Endothelial cell (in vitro differentiated cells): Measurements from ENCODE around the gene NEK1. TPM values are rescaled to one million over a fixed set of nuclear protein-coding genes. Genes with fewer than 3 reads are reported as not detected.

Source experiments
- DNase-seq: peaks from one replicate; pipeline ENCODE4 v3.0.0; 2021; ENCODE audit warnings: low spot score
- H3K27ac Mint-ChIP-seq: one replicate; pipeline ENCODE4 v1.8.0; 2021; ENCODE audit warnings: mixed read lengths, inconsistent platforms; ENCODE audit not compliant: unreplicated experiment
- H3K27me3 Mint-ChIP-seq: one replicate; pipeline ENCODE4 v1.8.0; 2021; ENCODE audit warnings: mild to moderate bottlenecking, moderate library complexity, mixed read lengths, inconsistent platforms; ENCODE audit not compliant: unreplicated experiment
- H3K36me3 Mint-ChIP-seq: one replicate; pipeline ENCODE4 v1.8.0; 2021; ENCODE audit warnings: mild to moderate bottlenecking, low read depth, mixed read lengths, inconsistent platforms; ENCODE audit not compliant: unreplicated experiment
- H3K4me1 Mint-ChIP-seq: one replicate; pipeline ENCODE4 v1.8.0; 2021; ENCODE audit warnings: mild to moderate bottlenecking, mixed read lengths, inconsistent platforms; ENCODE audit not compliant: unreplicated experiment
- H3K4me3 Mint-ChIP-seq: one replicate; pipeline ENCODE4 v1.8.0; 2021; ENCODE audit warnings: mild to moderate bottlenecking, mixed read lengths, inconsistent platforms; ENCODE audit not compliant: unreplicated experiment
- H3K9me3 Mint-ChIP-seq: one replicate; pipeline ENCODE4 v1.8.0; 2021; ENCODE audit warnings: mixed read lengths, inconsistent platforms; ENCODE audit not compliant: unreplicated experiment
- CTCF ChIP-seq: fragments of 200-600 bp; sonication (generic); IDR thresholded peaks from one replicate; pipeline ENCODE4 v1.5.0; 2021; ENCODE audit warnings: antibody characterized with exemption; ENCODE audit not compliant: unreplicated experiment
- total RNA-seq: library from RNA; stranded (reverse); fragmentation: NEBNext Ultra II Directional; extraction: Animal tissue kit (Norgen Biotek cat#: 25700); gene quantifications from one replicate; pipeline ENCODE4 v1.2.1, GENCODE V29; 2021; ENCODE audit not compliant: unreplicated experiment

The NEK1 gene
- total RNA-seq, 1 donor from 2014 or later = 12.5 TPM

- TF ChIP-seq CTCF = no peak
- no peak overlapping the region for H3K27ac Mint-ChIP-seq
- peaks cover 2% of the 10 kb centered on the region for H3K27me3 Mint-ChIP-seq
- H3K4me3 Mint-ChIP-seq = no peak overlapping the region
- peaks cover 8% of the 10 kb centered on the region for H3K36me3 Mint-ChIP-seq
- H3K9me3 Mint-ChIP-seq = no peaks in the 10 kb centered on the region
- peak; percentile 44 for DNase-seq
- H3K4me1 Mint-ChIP-seq = no peaks in the 10 kb centered on the region
Measured at GRCh38 chr4:169485791-169486742, 126.3 kb downstream of the NEK1 start.

GRCh38 chr4:169485086-169485485, 127.3 kb downstream of the NEK1 start:
- TF ChIP-seq CTCF = no peak
- Mint-ChIP-seq H3K4me3 (no peak overlapping the region), H3K4me1 (no peaks in the 10 kb centered on the region), H3K36me3 (peaks cover 2% of the 10 kb centered on the region), H3K27ac (no peak overlapping the region), H3K27me3 (peaks cover 2% of the 10 kb centered on the region), H3K9me3 (no peaks in the 10 kb centered on the region)
- no peak for DNase-seq

DNA sequence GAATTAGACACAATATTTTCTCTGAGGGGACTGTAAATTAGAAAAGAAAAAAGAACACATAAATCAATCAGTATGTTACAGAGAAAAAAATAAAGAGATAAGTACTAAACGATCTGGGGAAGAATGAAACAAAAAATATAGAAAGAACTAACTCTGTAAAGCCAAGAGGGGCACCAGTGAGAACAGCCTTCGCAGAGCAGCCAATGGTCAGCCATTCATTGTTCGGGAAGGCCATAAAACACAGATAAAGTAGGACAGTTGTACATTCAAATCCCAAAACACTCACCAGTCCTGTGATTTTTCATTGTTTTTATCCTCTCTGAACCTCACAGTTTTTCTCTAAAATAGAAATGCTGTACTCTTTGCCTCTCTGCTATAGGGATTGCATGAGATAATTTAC, 127.9 kb downstream of the NEK1 start:
- no peaks in the 10 kb centered on the region for H3K36me3 Mint-ChIP-seq
- TF ChIP-seq CTCF = no peak
- peaks cover 2% of the 10 kb centered on the region for H3K27me3 Mint-ChIP-seq
- no peak overlapping the region for H3K27ac Mint-ChIP-seq
- no peak for DNase-seq
- no peak overlapping the region for H3K4me3 Mint-ChIP-seq
- no peaks in the 10 kb centered on the region for H3K4me1 Mint-ChIP-seq
- H3K9me3 Mint-ChIP-seq = no peaks in the 10 kb centered on the region

DNA sequence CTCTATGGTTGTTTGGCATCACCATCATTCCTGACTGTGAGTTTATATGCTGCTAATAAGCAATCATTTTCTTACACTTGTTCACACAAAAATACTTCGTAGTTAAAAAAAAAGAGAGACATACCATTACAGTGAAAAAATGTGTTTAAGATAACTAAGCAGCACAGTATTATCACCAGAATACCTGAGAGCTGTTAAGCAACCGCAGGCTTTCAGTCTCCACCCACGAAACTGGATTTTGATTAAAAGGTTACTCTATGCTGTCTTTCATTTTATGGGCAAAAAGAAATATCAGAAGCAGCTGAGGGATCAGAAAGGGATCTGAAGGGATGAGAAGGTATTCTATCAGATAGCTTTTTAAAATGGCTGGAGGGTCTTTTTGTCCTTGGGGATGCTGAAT, 148.3 kb downstream of the NEK1 start:
- no peaks in the 10 kb centered on the region for H3K4me1 Mint-ChIP-seq
- H3K36me3 Mint-ChIP-seq = peaks cover 10% of the 10 kb centered on the region
- TF ChIP-seq CTCF = no peak
- H3K4me3 Mint-ChIP-seq = no peak overlapping the region
- no peaks in the 10 kb centered on the region for H3K9me3 Mint-ChIP-seq
- no peak for DNase-seq
- H3K27ac Mint-ChIP-seq = no peak overlapping the region
- peaks cover 4% of the 10 kb centered on the region for H3K27me3 Mint-ChIP-seq

DNA sequence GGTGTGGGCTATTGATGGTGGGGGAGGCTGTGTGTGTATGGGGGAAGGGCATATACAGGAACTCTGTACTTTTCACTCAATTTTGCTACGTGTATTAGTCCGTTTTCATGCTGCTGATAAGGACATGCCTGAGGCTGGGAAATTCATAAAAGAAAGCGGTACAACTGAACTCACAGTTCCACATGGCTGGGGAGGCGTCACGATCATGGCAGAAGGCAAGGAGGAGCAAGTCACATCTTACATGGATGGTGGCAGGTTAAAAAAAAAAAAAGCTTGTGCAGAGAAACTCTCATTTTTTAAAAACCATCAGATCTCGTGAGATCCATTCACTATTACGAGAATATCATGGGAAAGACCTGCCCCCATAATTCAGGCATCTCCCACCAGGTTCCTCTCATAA, 152.3 kb downstream of the NEK1 start:
- H3K9me3 Mint-ChIP-seq = no peaks in the 10 kb centered on the region
- peak overlapping the region; percentile 26 for H3K4me3 Mint-ChIP-seq
- DNase-seq = no peak
- no peak for TF ChIP-seq CTCF
- peaks cover 2% of the 10 kb centered on the region for H3K27me3 Mint-ChIP-seq
- H3K27ac Mint-ChIP-seq = no peak overlapping the region
- no peaks in the 10 kb centered on the region for H3K4me1 Mint-ChIP-seq
- peaks cover 13% of the 10 kb centered on the region for H3K36me3 Mint-ChIP-seq
